ENCODE data around the gene GRID1.

DNA sequence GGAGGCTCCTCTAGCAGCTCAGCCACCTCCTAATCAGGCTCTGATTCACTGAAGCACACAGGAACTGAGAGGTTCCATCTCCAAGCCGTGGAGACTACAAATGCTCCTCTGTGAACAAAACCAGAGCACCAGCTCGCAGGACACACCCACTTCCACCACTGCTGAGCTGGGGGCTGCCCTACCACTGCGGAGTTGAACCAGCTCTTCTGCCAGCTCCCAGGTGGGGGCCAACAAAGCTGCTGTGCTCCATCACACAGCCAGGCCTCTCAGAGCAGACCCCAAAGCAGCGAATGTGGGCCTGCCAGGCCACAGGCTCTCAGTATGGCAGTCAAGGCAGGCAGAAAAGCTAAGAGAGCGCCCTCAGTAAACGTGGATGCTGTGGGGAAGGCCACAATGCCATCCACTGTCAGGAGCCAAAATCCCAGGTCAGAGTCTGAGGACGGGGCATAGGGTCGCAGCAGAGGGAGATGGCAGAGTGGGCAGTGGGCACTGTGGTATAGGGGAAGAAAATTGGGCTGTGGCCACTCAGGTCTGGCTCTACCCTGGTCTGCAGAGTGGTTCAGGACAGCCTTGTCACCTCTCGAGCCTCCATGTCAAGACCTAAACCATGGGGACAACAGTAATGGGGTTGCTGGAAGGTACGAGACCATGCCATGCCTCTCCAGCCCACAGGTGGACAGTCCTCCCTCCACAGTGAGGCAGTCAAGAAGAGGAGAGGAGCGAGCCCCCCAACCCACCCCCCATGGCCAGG, 82.1 kb downstream of the GRID1 start:
- TF ChIP-seq EP300 (IDR thresholded peaks at IDR 0.05) (no peak), POLR2A (IDR thresholded peaks at IDR 0.05) (no peak)
- TF ChIP-seq, protein P1, sequence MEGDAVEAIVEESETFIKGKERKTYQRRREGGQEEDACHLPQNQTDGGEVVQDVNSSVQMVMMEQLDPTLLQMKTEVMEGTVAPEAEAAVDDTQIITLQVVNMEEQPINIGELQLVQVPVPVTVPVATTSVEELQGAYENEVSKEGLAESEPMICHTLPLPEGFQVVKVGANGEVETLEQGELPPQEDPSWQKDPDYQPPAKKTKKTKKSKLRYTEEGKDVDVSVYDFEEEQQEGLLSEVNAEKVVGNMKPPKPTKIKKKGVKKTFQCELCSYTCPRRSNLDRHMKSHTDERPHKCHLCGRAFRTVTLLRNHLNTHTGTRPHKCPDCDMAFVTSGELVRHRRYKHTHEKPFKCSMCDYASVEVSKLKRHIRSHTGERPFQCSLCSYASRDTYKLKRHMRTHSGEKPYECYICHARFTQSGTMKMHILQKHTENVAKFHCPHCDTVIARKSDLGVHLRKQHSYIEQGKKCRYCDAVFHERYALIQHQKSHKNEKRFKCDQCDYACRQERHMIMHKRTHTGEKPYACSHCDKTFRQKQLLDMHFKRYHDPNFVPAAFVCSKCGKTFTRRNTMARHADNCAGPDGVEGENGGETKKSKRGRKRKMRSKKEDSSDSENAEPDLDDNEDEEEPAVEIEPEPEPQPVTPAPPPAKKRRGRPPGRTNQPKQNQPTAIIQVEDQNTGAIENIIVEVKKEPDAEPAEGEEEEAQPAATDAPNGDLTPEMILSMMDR (IDR thresholded peaks at IDR 0.05), result no peak
